HepG2 (cell line): Measurements from ENCODE around the gene CREBRF. TPM values are rescaled to one million over a fixed set of nuclear protein-coding genes. Genes with fewer than 3 reads are reported as not detected.

Source experiments
- ATAC-seq: fragments of 200-7000 bp; cut with Tn5 transposase; 3 replicates; pipeline ENCODE4 v1.9.1; 2020; ENCODE audit warnings: mild to moderate bottlenecking, moderate library complexity
- BruUV-seq: library from RNA; stranded (reverse); fragments of 400-500 nt; replicated peaks from 2 replicates; lab custom pipeline; 2021; lab: Mats Ljungman, UMichigan
- CTCF ChIA-PET: fragments of 300-600 bp; formaldehyde crosslinking; extraction: SDS; loops from one replicate; lab custom pipeline; 2021; ENCODE audit warnings: low total read pairs, inconsistent platforms, low intra/inter-chr PET ratio; lab: Yijun Ruan, JAX
- POLR2A ChIA-PET: fragments of 350-600 bp; sonication (Branson Sonifier 250); formaldehyde crosslinking; loops from one replicate; lab custom pipeline; 2020; ENCODE audit warnings: antibody characterized with exemption, inconsistent platforms; lab: Yijun Ruan, JAX
- DNase-seq: peaks from one replicate; pipeline ENCODE4 v3.0.0-alpha.2; 2015; ENCODE audit warnings: low spot score
- FAIRE-seq: peaks from 3 replicates; lab custom pipeline; 2011; peaks lifted over from hg19 to GRCh38; lab: Jason Lieb, UNC
- H2AFZ ChIP-seq: one replicate; pipeline ENCODE4 v1.6.1; 2011; ENCODE audit warnings: low read length, inconsistent platforms
- H3K27ac ChIP-seq: fragments of 300-600 bp; 3 replicates; pipeline ENCODE4 v1.8.0; 2011; ENCODE audit warnings: mixed run types, mild to moderate bottlenecking, mixed read lengths, low read length, inconsistent platforms; ENCODE audit not compliant: insufficient read depth; ENCODE audit errors: extremely low read length
- H3K27me3 ChIP-seq, 2 experiments: fragments of 200-600 bp in 1 of 2; 2 replicates in 1 of 2; 3 replicates in 1 of 2; pipeline versions ENCODE4 v1.6.0 to v1.8.0; 2011; ENCODE audit warnings: low read length in 2 of 2, mild to moderate bottlenecking in 2 of 2, moderate library complexity in 2 of 2, inconsistent platforms in 1 of 2; ENCODE audit not compliant: insufficient read depth in 2 of 2, control insufficient read depth in 1 of 2
- H3K36me3 ChIP-seq, 2 experiments: fragments of 200-600 bp in 1 of 2; replicated peaks in 1 of 2; 2 replicates in 1 of 2; 3 replicates in 1 of 2; pipeline versions ENCODE4 v1.5.1 to v1.8.0; 2011; ENCODE audit warnings: low read length in 2 of 2, inconsistent platforms in 1 of 2; ENCODE audit not compliant: insufficient read depth in 2 of 2, control insufficient read depth in 1 of 2
- H3K4me1 ChIP-seq: 2 replicates; pipeline ENCODE4 v1.5.1; 2012; ENCODE audit warnings: low read length, inconsistent platforms; ENCODE audit not compliant: insufficient read depth
- H3K4me2 ChIP-seq: 2 replicates; pipeline ENCODE4 v1.6.0; 2011; ENCODE audit warnings: low read depth, low read length, inconsistent platforms
- H3K4me3 ChIP-seq, 3 experiments: fragments of 200-600 bp in 1 of 3; sonication (generic), shearing (Covaris generic) in 1 of 3; replicated peaks in 1 of 3; 2 replicates each; pipeline ENCODE4 v1.5.1; 2011 to 2016; ENCODE audit warnings: low read length in 3 of 3, inconsistent platforms in 2 of 3, low read depth in 2 of 3, mild to moderate bottlenecking in 2 of 3, control low read depth in 1 of 3, mixed read lengths in 1 of 3; ENCODE audit not compliant: insufficient read depth in 1 of 3
- H3K79me2 ChIP-seq: one replicate; pipeline ENCODE4 v1.6.1; 2011; ENCODE audit warnings: low read length, inconsistent platforms; ENCODE audit not compliant: insufficient read depth
- H3K9ac ChIP-seq: 2 replicates; pipeline ENCODE4 v1.6.0; 2011; ENCODE audit warnings: mild to moderate bottlenecking, low read depth, low read length, inconsistent platforms; ENCODE audit not compliant: insufficient read depth
- H3K9me3 ChIP-seq: 2 replicates; pipeline ENCODE4 v1.5.1; 2012; ENCODE audit warnings: mild to moderate bottlenecking, low read length
- H4K20me1 ChIP-seq: 2 replicates; pipeline ENCODE4 v1.6.0; 2011; ENCODE audit warnings: inconsistent platforms, mild to moderate bottlenecking, low read length, moderate library complexity; ENCODE audit not compliant: insufficient read depth
- BCL6 ChIP-seq: IDR thresholded peaks from 2 replicates; pipeline ENCODE4 v1.6.1; 2016; ENCODE audit warnings: missing genetic modification reagents, missing compliant biosample characterization
- DMTF1 ChIP-seq: sonication (generic); formaldehyde crosslinking; IDR thresholded peaks from 2 replicates; pipeline ENCODE4 v1.4.0; 2020; ENCODE audit warnings: mild to moderate bottlenecking, missing genetic modification reagents
- HNF4A ChIP-seq: sonication (generic); formaldehyde crosslinking; IDR thresholded peaks from 2 replicates; pipeline ENCODE4 v1.4.0; 2020; ENCODE audit warnings: missing genetic modification reagents
- KDM6A ChIP-seq: IDR thresholded peaks from 2 replicates; pipeline ENCODE4 v1.6.1; 2016; ENCODE audit warnings: low read depth
- PAX8 ChIP-seq: sonication (generic); formaldehyde crosslinking; IDR thresholded peaks from 2 replicates; pipeline ENCODE4 v1.8.0; 2022; ENCODE audit warnings: mild to moderate bottlenecking, missing genetic modification reagents, borderline replicate concordance
- POLR2AphosphoS2 ChIP-seq: IDR thresholded peaks from 2 replicates; pipeline ENCODE4 v1.6.1; 2011; ENCODE audit warnings: low read depth, low read length, improper control_type of control experiment
- RCOR2 ChIP-seq: IDR thresholded peaks from 2 replicates; pipeline ENCODE4 v1.6.1; 2016; ENCODE audit warnings: missing biosample characterization, missing genetic modification reagents
- SOX13 ChIP-seq, 3 experiments: fragments of 450-650 bp in 1 of 3; sonication (generic) in 1 of 3; formaldehyde crosslinking in 1 of 3; IDR thresholded peaks in 2 of 3; conservative IDR thresholded peaks in 1 of 3; 2 replicates each; pipeline versions ENCODE4 v1.5.0 to v1.6.1; 2016 to 2020; ENCODE audit warnings: antibody characterized with exemption in 1 of 3, mild to moderate bottlenecking in 1 of 3, missing compliant biosample characterization in 1 of 3, missing genetic modification reagents in 1 of 3, moderate library complexity in 1 of 3
- SOX6 ChIP-seq, 2 experiments: fragments of 450-650 bp in 1 of 2; sonication (generic) in 1 of 2; formaldehyde crosslinking in 1 of 2; IDR thresholded peaks; 2 replicates each; pipeline versions ENCODE4 v1.4.0 to v1.6.1; 2017 to 2020; ENCODE audit warnings: antibody characterized with exemption in 1 of 2, mild to moderate bottlenecking in 1 of 2, missing genetic modification reagents in 1 of 2
- TCF7L2 ChIP-seq: IDR thresholded peaks from 2 replicates; pipeline ENCODE4 v1.6.1; 2011; ENCODE audit warnings: mild to moderate bottlenecking, low read depth, low read length, moderate library complexity
- ZHX1 ChIP-seq: sonication (generic); formaldehyde crosslinking; IDR thresholded peaks from 2 replicates; pipeline ENCODE4 v1.8.1; 2022; ENCODE audit warnings: low read depth, mild to moderate bottlenecking, missing genetic modification reagents
- ZNF83 ChIP-seq: sonication (generic); formaldehyde crosslinking; IDR thresholded peaks from 2 replicates; pipeline ENCODE4 v1.4.0; 2020; ENCODE audit warnings: missing genetic modification reagents, mild to moderate bottlenecking, borderline replicate concordance
- WGBS: methylation state at CpG from one replicate; pipeline ENCODE4 v1.1.6; 2017; ENCODE audit warnings: low lambda C conversion rate; 5-methylcytosine and 5-hydroxymethylcytosine counted together
- in situ Hi-C: cut with HindIII; loops from 2 replicates; pipeline ENCODE4 v1.10.0; 2017; ENCODE audit warnings: low pct_unique_long_range_greater_than_20kb; ENCODE audit not compliant: extremely low pct_ligation_motif_present
- intact Hi-C: fragments of 100-400 bp; cut with micrococcal nuclease; formaldehyde crosslinking; loops from one replicate; pipeline ENCODE4 v1.10.0; 2022; ENCODE audit not compliant: unreplicated experiment
- polyA plus RNA-seq, 8 experiments: library from polyadenylated mRNA; depleted of rRNA in 3 of 8; stranded (reverse) in 7 of 8; unstranded in 1 of 8; fragments of >200 nt; fragmentation: Illumina TruSeq in 4 of 8; extraction: Trizol in 4 of 8; gene quantifications; 2 replicates each; pipeline versions ENCODE4 v1.2.1 to v1.2.3, GENCODE V29; 2011 to 2016; ENCODE audit warnings: low read depth in 4 of 8, missing spikeins in 1 of 8, mixed read lengths in 1 of 8; ENCODE audit not compliant: insufficient read depth in 1 of 8
- total RNA-seq, 5 experiments: library from RNA; depleted of rRNA; stranded (reverse); fragments of >200 nt; fragmentation: Illumina TruSeq; extraction: Trizol; gene quantifications; 2 replicates each; pipeline ENCODE4 v1.2.3, GENCODE V29; 2016; ENCODE audit warnings: low read depth in 1 of 5

The CREBRF gene
- total and polyA plus RNA-seq, 2 of the 13 experiments (the other 11 are each of a cell fraction or from before 2014, with no cell fraction given) = 4.5 to 10.2 TPM

- Histone ChIP-seq H3K4me2 (no peak overlapping the region), H3K27ac (no peak overlapping the region), H3K4me1 (peaks cover 22% of the 10 kb centered on the region), H4K20me1 (no peaks in the 10 kb centered on the region), H3K36me3 (no peaks in the 10 kb centered on the region), H3K4me3 (no peak overlapping the region), H2AFZ (no peak overlapping the region), H3K79me2 (no peaks in the 10 kb centered on the region), H3K27me3 (no peaks in the 10 kb centered on the region; a peak in 1 of 5 replicates), H3K9ac (no peak overlapping the region), H3K9me3 (no peaks in the 10 kb centered on the region)
- DNase-seq = peak; percentile 71
- WGBS = 42% methylated on average over 1 of the region's 1 CpG
- peak; percentile 65 for ATAC-seq
- no TSS peak for BruUV-seq
- POLR2A ChIA-PET = no interaction called here
- TF ChIP-seq SOX6 (IDR thresholded peaks at IDR 0.05) (no peak), SOX6 (CRISPR knock-in tag; IDR thresholded peaks at IDR 0.05) (0 out of 2 replicates have a peak, but pooled peaks have one; percentile 11), BCL6 (peak; percentile 66), SOX13 (IDR thresholded peaks at IDR 0.05) (no peak), SOX13 (CRISPR knock-in tag; conservative IDR thresholded peaks at IDR 0.05 in 1 of 2, IDR thresholded peaks at IDR 0.05 in 1 of 2) (peak in 1 of 2 experiments; percentile 66; a peak in 2 of 4 replicates), ZNF83 (CRISPR knock-in tag) (no peak)
- FAIRE-seq = no peak
- intact Hi-C loops = loop anchor here (10.0 kb wide), 1 partner anchor 425 kb away; no protein-coding TSS in a partner anchor
- in situ Hi-C loops = loop anchor here (5.0 to 25.0 kb wide), 2 partner anchors 157 to 427 kb away; partner anchors contain the start of gene ATP6V0E1
- CTCF ChIA-PET = no interaction called here
Measured at GRCh38 chr5:173139631-173140030, 83.5 kb downstream of the CREBRF start.

GRCh38 chr5:173140769-173141168 lies 84.6 kb downstream of the CREBRF start:
- peaks cover 31% of the 10 kb centered on the region for H3K4me1 ChIP-seq
- 84% methylated on average over 4 of the region's 4 CpGs for WGBS
- no TSS peak for BruUV-seq
- ChIA-PET POLR2A (interaction anchor here (1.0 kb wide), 1 partner anchor 83 kb away, joined by 3 read pairs; no protein-coding TSS in a partner anchor), CTCF (no interaction called here)
- no peaks in the 10 kb centered on the region; a peak in 1 of 5 replicates for H3K27me3 ChIP-seq
- in situ Hi-C loops (loop anchor here (5.0 to 25.0 kb wide), 2 partner anchors 158 to 428 kb away; partner anchors contain the start of gene ATP6V0E1), intact Hi-C loops (loop anchor here (10.0 kb wide), 1 partner anchor 426 kb away; no protein-coding TSS in a partner anchor)
- H4K20me1 ChIP-seq = no peaks in the 10 kb centered on the region
- H3K9me3 ChIP-seq = no peaks in the 10 kb centered on the region
- H3K36me3 ChIP-seq = no peaks in the 10 kb centered on the region
- FAIRE-seq (no peak), DNase-seq (no peak), ATAC-seq (no peak)
- no peak overlapping the region for H3K4me3 ChIP-seq
- no peak overlapping the region for H3K9ac ChIP-seq
- H3K27ac ChIP-seq = no peak overlapping the region
- H3K79me2 ChIP-seq = peaks cover 2% of the 10 kb centered on the region
- no peak overlapping the region for H2AFZ ChIP-seq
- no peak overlapping the region for H3K4me2 ChIP-seq
- TF ChIP-seq ZHX1 (no peak), HNF4A (CRISPR knock-in tag) (no peak), PAX8 (CRISPR knock-in tag) (no peak), KDM6A (no peak), DMTF1 (CRISPR knock-in tag) (no peak), POLR2AphosphoS2 (no peak), RCOR2 (CRISPR knock-in tag) (no peak), TCF7L2 (no peak)
